IPS-18a (cell line): ENCODE measurements around the gene PDE4A.

Experiments used
- H3K27ac ChIP-seq: one replicate; pipeline ENCODE4 v1.5.1; 2013; ENCODE audit warnings: low read length
- H3K27me3 ChIP-seq: one replicate; pipeline ENCODE4 v1.6.1; 2013; ENCODE audit warnings: mild to moderate bottlenecking, low read length; ENCODE audit not compliant: control insufficient read depth, insufficient read depth
- H3K36me3 ChIP-seq: one replicate; pipeline ENCODE4 v1.6.1; 2013; ENCODE audit warnings: low read depth, low read length; ENCODE audit not compliant: control insufficient read depth
- H3K4me1 ChIP-seq: one replicate; pipeline ENCODE4 v1.6.1; 2013; ENCODE audit warnings: low read depth, low read length; ENCODE audit not compliant: control insufficient read depth
- H3K4me3 ChIP-seq: one replicate; pipeline ENCODE4 v1.5.1; 2013; ENCODE audit warnings: low read length
- H3K9ac ChIP-seq: one replicate; pipeline ENCODE4 v1.6.1; 2013; ENCODE audit warnings: mild to moderate bottlenecking, low read length, moderate library complexity
- H3K9me3 ChIP-seq: one replicate; pipeline ENCODE4 v1.6.1; 2013; ENCODE audit warnings: low read depth, low read length; ENCODE audit not compliant: control insufficient read depth

Gene PDE4A

GRCh38 chr19:10474962-10475451 lies 54.7 kb downstream of the PDE4A start:
- Histone ChIP-seq H3K4me1 (no peaks in the 10 kb centered on the region), H3K9ac (no peak overlapping the region), H3K27ac (no peak overlapping the region), H3K27me3 (peaks cover 15% of the 10 kb centered on the region), H3K36me3 (no peaks in the 10 kb centered on the region), H3K9me3 (no peaks in the 10 kb centered on the region), H3K4me3 (no peak overlapping the region)

- H3K36me3 ChIP-seq: no peaks in the 10 kb centered on the region
- no peak overlapping the region for H3K4me3 ChIP-seq
- no peak overlapping the region for H3K27ac ChIP-seq
- peaks cover 18% of the 10 kb centered on the region for H3K27me3 ChIP-seq
- no peak overlapping the region for H3K9ac ChIP-seq
- no peaks in the 10 kb centered on the region for H3K9me3 ChIP-seq
- no peaks in the 10 kb centered on the region for H3K4me1 ChIP-seq
Observed at GRCh38 chr19:10478476-10478875, 58.1 kb downstream of the PDE4A start.

- Histone ChIP-seq H3K36me3 (no peaks in the 10 kb centered on the region), H3K9ac (no peak overlapping the region), H3K9me3 (no peaks in the 10 kb centered on the region), H3K4me3 (no peak overlapping the region), H3K27me3 (peaks cover 18% of the 10 kb centered on the region), H3K27ac (no peak overlapping the region), H3K4me1 (no peaks in the 10 kb centered on the region)
Observed at GRCh38 chr19:10478903-10479384, 58.6 kb downstream of the PDE4A start.

DNA sequence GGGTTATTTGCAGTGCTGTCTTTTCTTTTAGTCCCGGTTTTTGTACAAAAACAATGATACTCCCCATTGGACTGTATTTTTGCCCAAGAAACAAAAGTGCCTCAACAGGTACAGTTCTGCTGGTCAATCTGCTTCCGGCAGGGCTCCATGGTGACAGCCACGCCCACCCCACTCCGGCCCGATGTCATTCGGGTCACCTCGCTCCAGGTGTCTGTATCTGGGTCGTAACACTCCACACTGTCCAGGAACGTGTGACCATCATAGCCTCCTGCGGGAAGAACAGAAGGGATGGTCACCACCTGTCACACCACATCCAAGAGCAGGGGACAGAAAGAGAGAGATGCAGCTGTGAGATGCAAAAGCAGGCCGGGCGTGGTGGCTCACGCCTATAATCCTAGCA lies 66.2 kb downstream of the PDE4A start:
- no peaks in the 10 kb centered on the region for H3K9me3 ChIP-seq
- H3K36me3 ChIP-seq: peaks cover 45% of the 10 kb centered on the region
- no peaks in the 10 kb centered on the region for H3K27me3 ChIP-seq
- H3K4me3 ChIP-seq: no peak overlapping the region
- H3K9ac ChIP-seq: no peak overlapping the region
- no peaks in the 10 kb centered on the region for H3K4me1 ChIP-seq
- no peak overlapping the region for H3K27ac ChIP-seq

- H3K4me3 ChIP-seq: no peak overlapping the region
- H3K9ac ChIP-seq: no peak overlapping the region
- no peaks in the 10 kb centered on the region for H3K27me3 ChIP-seq
- H3K9me3 ChIP-seq: no peaks in the 10 kb centered on the region
- peaks cover 46% of the 10 kb centered on the region for H3K36me3 ChIP-seq
- H3K27ac ChIP-seq: no peak overlapping the region
- H3K4me1 ChIP-seq: no peaks in the 10 kb centered on the region
Observed at GRCh38 chr19:10491472-10492047, 71.2 kb downstream of the PDE4A start.

DNA sequence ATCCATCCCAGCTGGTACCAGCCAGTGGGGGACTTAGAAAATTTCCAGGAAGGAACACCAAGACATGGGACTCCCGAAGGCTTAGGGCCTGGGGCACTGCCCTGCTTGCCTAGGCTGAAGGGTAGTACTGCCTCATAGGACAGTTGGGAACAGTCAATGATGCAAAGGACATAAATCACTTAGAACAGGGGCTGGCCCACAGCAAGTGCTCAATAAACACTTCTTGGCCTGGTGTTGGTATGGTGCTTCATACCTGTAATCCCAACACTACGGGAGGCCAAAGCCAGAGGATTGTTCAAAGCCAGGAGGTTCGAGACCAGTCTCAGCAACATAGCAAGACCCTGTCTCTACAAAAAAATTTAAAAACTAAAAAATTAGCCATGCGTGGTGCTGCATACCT lies 77.0 kb downstream of the PDE4A start:
- Histone ChIP-seq H3K27ac (no peak overlapping the region), H3K9me3 (no peaks in the 10 kb centered on the region), H3K9ac (no peak overlapping the region), H3K27me3 (no peaks in the 10 kb centered on the region), H3K4me1 (peaks cover 22% of the 10 kb centered on the region), H3K36me3 (peaks cover 39% of the 10 kb centered on the region), H3K4me3 (no peak overlapping the region)

- Histone ChIP-seq H3K27me3 (peaks cover 4% of the 10 kb centered on the region), H3K4me3 (peak overlapping the region; percentile 34), H3K9me3 (no peaks in the 10 kb centered on the region), H3K36me3 (peaks cover 36% of the 10 kb centered on the region), H3K4me1 (peaks cover 22% of the 10 kb centered on the region), H3K27ac (no peak overlapping the region), H3K9ac (no peak overlapping the region)
Observed at GRCh38 chr19:10499550-10500246, 79.4 kb downstream of the PDE4A start.

- H3K4me1 ChIP-seq: peaks cover 22% of the 10 kb centered on the region
- peaks cover 32% of the 10 kb centered on the region for H3K36me3 ChIP-seq
- H3K27ac ChIP-seq: no peak overlapping the region
- H3K4me3 ChIP-seq: peak overlapping the region; percentile 34
- no peak overlapping the region for H3K9ac ChIP-seq
- no peaks in the 10 kb centered on the region for H3K9me3 ChIP-seq
- H3K27me3 ChIP-seq: peaks cover 4% of the 10 kb centered on the region
Observed at GRCh38 chr19:10500247-10500592, 79.9 kb downstream of the PDE4A start.

DNA sequence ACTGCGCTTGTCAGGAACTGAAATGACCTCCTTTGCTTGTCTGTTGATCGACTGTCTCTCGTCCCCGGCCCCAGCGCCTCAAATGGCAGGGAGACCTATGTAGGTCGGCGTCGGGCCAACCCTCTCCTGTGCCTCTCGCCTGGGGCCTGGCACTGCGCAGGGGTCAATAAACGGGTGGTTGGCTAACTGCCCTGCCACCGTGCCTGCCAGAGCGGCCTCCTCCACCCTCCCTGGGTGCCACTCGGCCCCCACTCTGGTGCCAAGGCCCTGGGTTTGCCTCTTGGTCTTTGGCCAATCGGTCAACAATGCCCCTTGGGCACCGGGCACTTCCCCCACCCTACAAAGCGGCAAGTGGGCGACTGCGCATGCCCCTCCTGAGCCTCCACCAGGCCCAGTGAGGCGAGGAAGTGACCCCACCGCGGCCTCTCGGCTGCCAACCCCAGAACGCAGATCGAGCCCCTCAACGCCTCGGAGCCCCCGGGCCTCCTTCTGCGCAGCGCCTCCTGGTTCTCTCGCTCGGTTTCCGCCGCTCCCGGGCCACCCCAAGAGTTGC lies 81.7 kb downstream of the PDE4A start:
- Histone ChIP-seq H3K36me3 (peaks cover 21% of the 10 kb centered on the region), H3K27ac (peak overlapping the region; percentile 91), H3K4me1 (peaks cover 22% of the 10 kb centered on the region), H3K9me3 (no peaks in the 10 kb centered on the region), H3K27me3 (peaks cover 4% of the 10 kb centered on the region), H3K4me3 (peak overlapping the region; percentile 88), H3K9ac (peak overlapping the region; percentile 97)

DNA sequence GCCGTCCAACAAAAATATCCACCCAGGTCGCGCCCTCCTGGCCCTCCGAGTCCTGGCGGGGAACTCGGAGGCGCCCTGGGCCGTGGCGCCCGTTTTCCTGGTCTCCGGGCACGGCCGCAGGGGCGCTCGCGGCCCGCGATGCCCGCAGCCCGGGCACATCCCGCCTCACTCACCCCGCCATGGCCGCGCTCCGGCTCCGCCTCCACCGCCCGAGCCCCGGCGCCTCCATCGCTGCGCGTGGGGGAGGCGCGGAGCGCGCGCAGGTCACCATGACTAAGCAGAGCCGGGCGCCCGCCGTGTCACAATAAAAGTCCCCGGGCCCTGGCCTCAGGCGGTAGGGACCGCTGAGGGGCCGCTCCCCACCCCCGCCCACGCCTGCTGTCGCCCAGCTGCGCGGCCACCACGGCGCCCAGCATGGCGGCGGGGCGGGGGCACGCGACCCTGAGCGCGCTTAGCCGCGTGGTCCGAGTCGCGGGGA lies 82.2 kb downstream of the PDE4A start:
- Histone ChIP-seq H3K27ac (peak overlapping the region; percentile 91), H3K36me3 (peaks cover 17% of the 10 kb centered on the region), H3K9me3 (no peaks in the 10 kb centered on the region), H3K4me3 (peak overlapping the region; percentile 88), H3K9ac (peak overlapping the region; percentile 97), H3K4me1 (peaks cover 22% of the 10 kb centered on the region), H3K27me3 (peaks cover 4% of the 10 kb centered on the region)

DNA sequence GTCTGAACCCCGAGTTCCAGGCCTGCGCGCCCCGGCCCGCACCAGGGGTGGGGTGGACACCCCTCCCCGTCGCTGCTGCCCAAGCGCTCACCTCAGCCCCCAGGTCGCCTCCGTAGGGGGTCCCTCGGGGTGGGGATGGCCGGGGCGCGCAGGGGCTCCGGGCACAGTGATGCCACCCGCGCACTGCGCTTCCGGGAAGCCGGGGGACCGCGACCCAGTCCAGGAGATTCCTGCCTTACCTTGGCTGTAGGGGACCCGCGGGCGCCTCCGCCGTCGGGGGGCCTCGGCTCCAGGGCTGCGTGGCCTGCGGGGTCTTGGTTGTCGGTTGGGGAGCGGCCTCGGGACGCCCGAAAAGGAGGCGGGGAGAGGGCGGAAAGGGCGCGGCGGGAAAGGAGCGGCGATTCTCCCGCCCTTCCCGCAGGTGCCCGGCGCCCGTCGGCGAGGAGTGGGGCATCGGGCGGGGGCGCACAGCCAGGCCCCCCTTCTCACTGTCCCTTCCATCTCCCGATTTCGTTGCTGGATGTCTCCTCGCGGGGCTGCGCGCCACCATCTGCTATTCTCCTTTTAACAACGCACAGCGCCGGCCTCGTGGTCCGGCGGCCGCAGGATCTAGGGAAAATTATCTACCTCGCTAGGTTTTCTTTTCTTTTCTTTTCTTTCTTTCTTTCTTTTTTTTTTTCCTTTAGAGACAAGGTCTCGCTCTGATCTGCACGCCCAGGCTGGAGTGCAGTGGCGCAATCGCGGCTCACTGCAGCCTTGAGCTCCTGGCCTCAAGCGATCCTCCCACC lies 82.9 kb downstream of the PDE4A start, which contains the start of gene KEAP1:
Gene KEAP1, minus strand, starts transcription at position 355 of the 788 bp plus-strand sequence. CDS start 3,323 bp downstream, outside the sequence.
- H3K4me3 ChIP-seq: peak within 1 kb of the TSS; percentile 88

More for the DNA sequence above, 82.9 kb downstream of the PDE4A start, which contains the start of gene KEAP1:
- no peaks in the 10 kb centered on the region for H3K9me3 ChIP-seq
- peak within 1 kb of the TSS; percentile 91 for H3K27ac ChIP-seq
- H3K36me3 ChIP-seq: peaks cover 17% of the 10 kb centered on the region
- H3K9ac ChIP-seq: peak within 1 kb of the TSS; percentile 97
- H3K27me3 ChIP-seq: peaks cover 4% of the 10 kb centered on the region
- peaks cover 22% of the 10 kb centered on the region for H3K4me1 ChIP-seq
